Uterus (tissue), 4 donors: ENCODE data around the gene DDIT3. TPM values are rescaled to one million over a fixed set of nuclear protein-coding genes. Genes with fewer than 3 reads are reported as not detected.

Experiments used
- DNase-seq, 2 donors: peaks; one replicate each; pipeline ENCODE4 v3.0.0-alpha.2; 2019 to 2020
- H3K27ac ChIP-seq, 2 donors: fragments of 200-600 bp; sonication (generic); 1 replicate in 1 of 2; 2 replicates in 1 of 2; pipeline ENCODE4 v1.5.1; 2016 to 2018
- H3K27me3 ChIP-seq, 2 donors: fragments of 200-600 bp; sonication (generic); one replicate each; pipeline ENCODE4 v1.5.1; 2018 to 2019; ENCODE audit warnings: control low read depth in 1 of 2
- H3K36me3 ChIP-seq, 2 donors: fragments of 200-600 bp; sonication (generic); one replicate each; pipeline ENCODE4 v1.5.1; 2019; ENCODE audit warnings: control low read depth in 1 of 2
- H3K4me1 ChIP-seq, 2 donors: fragments of 200-600 bp; sonication (generic); one replicate each; pipeline ENCODE4 v1.5.1; 2018 to 2019; ENCODE audit warnings: control low read depth in 1 of 2
- H3K4me3 ChIP-seq, 2 donors: fragments of 200-600 bp; sonication (generic); 1 replicate in 1 of 2; 2 replicates in 1 of 2; pipeline ENCODE4 v1.5.1; 2018 to 2019; ENCODE audit warnings: mild to moderate bottlenecking in 1 of 2
- H3K9me3 ChIP-seq, 2 donors: fragments of 200-600 bp; sonication (generic); one replicate each; pipeline ENCODE4 v1.5.1; 2019; ENCODE audit warnings: control low read depth in 1 of 2
- POLR2A ChIP-seq, 2 donors: fragments of 450-650 bp; IDR thresholded peaks; one replicate each; pipeline ENCODE4 v1.6.1; 2016; ENCODE audit warnings: antibody characterized with exemption in 2 of 2, mild to moderate bottlenecking in 1 of 2, moderate library complexity in 1 of 2
- intact Hi-C: fragments of 100-400 bp; cut with DNase I; formaldehyde crosslinking; loops from one replicate; pipeline ENCODE4 v1.15.1; 2023; ENCODE audit warnings: low total_unique reads
- total RNA-seq, 4 donors: library from RNA; depleted of rRNA in 3 of 4; stranded (reverse); fragments of >200 nt in 3 of 4; gene quantifications; one replicate each; pipeline versions ENCODE4 v1.1.0 to v1.2.4, GENCODE V29; 2014 to 2023
- TF ChIP-seq, protein P1 (sequence below), 4 experiments: fragments of 200-600 bp in 2 of 4; fragments of 450-650 bp in 2 of 4; sonication (generic) in 2 of 4; IDR thresholded peaks; one replicate each; pipeline ENCODE4 v1.5.1; 2016 to 2019; ENCODE audit warnings: antibody characterized with exemption in 4 of 4, mild to moderate bottlenecking in 2 of 4, moderate library complexity in 1 of 4
- donor health status: DM: yes; HTN: yes; CAD: no.

DDIT3 gene
- total RNA-seq, 4 donors from 2014 or later: 2.3 to 28.2 (median 9.8) TPM

DNA sequence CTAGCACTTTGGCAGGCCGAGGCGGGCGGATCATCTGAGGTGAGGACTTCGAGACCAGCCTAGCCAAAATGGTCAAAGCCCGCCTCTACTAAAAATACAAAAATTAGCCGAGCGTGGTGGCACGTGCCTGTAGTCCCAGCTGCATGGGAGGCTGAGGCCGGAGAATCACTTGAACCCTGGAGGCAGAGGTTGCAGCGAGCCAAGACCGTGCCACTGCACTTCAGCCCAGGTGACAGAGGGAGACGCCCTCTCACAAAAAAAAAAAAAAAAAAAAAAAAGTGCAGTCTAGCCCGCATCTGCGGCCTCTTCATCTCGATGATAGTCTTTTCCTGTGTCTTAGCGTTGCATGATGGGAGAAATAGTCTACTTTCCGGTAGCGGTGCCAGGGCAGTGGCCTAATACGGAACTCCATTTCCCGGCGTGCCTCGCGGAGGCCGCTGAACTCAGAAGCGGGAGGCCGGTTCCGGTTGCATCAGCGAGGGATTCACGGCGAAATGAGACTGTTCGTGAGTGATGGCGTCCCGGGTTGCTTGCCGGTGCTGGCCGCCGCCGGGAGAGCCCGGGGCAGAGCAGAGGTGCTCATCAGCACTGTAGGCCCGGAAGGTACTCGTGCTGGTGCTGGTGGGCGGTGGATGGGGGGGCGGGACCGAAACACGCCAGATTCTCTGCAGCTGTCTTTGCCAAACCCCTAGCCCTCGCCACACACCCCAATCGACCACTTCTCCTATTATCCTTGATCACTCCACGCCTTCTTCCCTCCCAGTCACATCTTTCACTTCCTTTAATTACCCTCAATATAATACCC lies 32.5 kb downstream of the DDIT3 start, which contains the start of gene MARS1:
Gene MARS1, plus strand, starts transcription at position 472 of the 805 bp plus-strand sequence. Its CDS starts 23 bp downstream, at position 495.
- peaks cover 0 to 6% of the 10 kb centered on the region in 2 donors for H3K4me1 ChIP-seq
- peak; percentile 95 to 96 for DNase-seq
- no peaks in the 10 kb centered on the region for H3K9me3 ChIP-seq
- H3K4me3 ChIP-seq: peak within 1 kb of the TSS; percentile 55 to 73
- H3K36me3 ChIP-seq: no peaks in the 10 kb centered on the region
- H3K27ac ChIP-seq: peak within 1 kb of the TSS; percentile 61 to 74
- no peaks in the 10 kb centered on the region for H3K27me3 ChIP-seq
- TF ChIP-seq, protein P1, sequence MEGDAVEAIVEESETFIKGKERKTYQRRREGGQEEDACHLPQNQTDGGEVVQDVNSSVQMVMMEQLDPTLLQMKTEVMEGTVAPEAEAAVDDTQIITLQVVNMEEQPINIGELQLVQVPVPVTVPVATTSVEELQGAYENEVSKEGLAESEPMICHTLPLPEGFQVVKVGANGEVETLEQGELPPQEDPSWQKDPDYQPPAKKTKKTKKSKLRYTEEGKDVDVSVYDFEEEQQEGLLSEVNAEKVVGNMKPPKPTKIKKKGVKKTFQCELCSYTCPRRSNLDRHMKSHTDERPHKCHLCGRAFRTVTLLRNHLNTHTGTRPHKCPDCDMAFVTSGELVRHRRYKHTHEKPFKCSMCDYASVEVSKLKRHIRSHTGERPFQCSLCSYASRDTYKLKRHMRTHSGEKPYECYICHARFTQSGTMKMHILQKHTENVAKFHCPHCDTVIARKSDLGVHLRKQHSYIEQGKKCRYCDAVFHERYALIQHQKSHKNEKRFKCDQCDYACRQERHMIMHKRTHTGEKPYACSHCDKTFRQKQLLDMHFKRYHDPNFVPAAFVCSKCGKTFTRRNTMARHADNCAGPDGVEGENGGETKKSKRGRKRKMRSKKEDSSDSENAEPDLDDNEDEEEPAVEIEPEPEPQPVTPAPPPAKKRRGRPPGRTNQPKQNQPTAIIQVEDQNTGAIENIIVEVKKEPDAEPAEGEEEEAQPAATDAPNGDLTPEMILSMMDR (IDR thresholded peaks at IDR 0.05): peak in 3 of 4 experiments; percentile 19 to 36 (median 33)
- TF ChIP-seq POLR2A (IDR thresholded peaks at IDR 0.05): peak in 1 of 2 donors; percentile 59
- intact Hi-C loops: no loop called here

DNA sequence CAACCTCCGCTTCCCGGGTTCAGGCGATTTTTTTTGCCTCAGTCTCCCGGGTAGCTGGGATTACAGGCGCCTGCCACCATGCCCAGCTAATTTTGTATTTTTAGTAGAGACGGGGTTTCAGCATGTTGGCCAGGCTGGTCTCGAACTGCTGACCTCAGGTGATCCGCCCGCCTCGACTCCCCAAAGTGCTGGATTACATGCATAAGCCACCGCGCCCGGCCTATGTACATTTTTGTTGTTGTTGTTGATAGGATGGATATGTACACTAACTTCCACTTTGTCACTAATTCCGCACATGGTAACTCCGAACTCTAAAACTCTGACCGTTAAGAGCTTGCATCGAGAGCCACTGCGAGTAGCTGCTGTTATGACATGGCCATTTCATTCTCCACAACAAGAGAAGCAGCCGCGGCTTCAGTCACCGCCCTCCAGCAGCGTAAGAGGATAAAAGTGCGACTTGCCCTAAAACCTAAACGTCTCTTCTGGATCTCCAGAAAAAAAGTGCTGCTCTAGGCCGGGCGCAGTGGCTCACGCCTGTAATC lies 33.2 kb downstream of the DDIT3 start:
- Histone ChIP-seq H3K9me3 (no peaks in the 10 kb centered on the region), H3K4me1 (peaks cover 0 to 6% of the 10 kb centered on the region in 2 donors), H3K27ac (peak overlapping the region; percentile 44 to 61), H3K27me3 (no peaks in the 10 kb centered on the region), H3K36me3 (no peaks in the 10 kb centered on the region), H3K4me3 (peak overlapping the region; percentile 55 to 73)
- intact Hi-C loops: no loop called here
- no peak for TF ChIP-seq POLR2A (IDR thresholded peaks at IDR 0.05)
- TF ChIP-seq, protein P1 (IDR thresholded peaks at IDR 0.05): no peak
- no peak for DNase-seq

DNA sequence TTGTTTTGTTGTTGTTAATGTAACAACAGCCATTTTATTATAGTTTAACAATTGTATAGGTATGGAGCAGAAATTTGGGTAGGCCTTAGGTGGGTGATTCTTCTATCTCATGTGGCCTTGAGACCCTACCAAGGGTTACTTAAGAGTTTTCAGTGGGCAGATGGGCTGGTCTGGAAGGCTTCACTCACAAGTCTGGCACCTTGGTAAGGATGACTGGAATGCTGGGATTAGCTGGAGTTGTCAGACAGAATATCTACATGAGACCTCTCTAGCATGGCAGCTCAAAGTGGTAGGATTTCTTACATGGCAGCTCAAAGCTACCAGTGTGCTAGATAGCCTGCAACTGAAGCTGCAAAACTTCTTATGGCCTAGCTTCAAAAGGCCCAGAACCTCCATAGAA lies 34.6 kb downstream of the DDIT3 start:
- H3K9me3 ChIP-seq: no peaks in the 10 kb centered on the region
- peaks cover 0 to 6% of the 10 kb centered on the region in 2 donors for H3K4me1 ChIP-seq
- DNase-seq: no peak
- H3K4me3 ChIP-seq: no peak overlapping the region
- TF ChIP-seq POLR2A (IDR thresholded peaks at IDR 0.05): no peak
- TF ChIP-seq, protein P1 (IDR thresholded peaks at IDR 0.05): no peak
- no peaks in the 10 kb centered on the region for H3K36me3 ChIP-seq
- H3K27ac ChIP-seq: no peak overlapping the region
- intact Hi-C loops: no loop called here
- no peaks in the 10 kb centered on the region for H3K27me3 ChIP-seq

DNA sequence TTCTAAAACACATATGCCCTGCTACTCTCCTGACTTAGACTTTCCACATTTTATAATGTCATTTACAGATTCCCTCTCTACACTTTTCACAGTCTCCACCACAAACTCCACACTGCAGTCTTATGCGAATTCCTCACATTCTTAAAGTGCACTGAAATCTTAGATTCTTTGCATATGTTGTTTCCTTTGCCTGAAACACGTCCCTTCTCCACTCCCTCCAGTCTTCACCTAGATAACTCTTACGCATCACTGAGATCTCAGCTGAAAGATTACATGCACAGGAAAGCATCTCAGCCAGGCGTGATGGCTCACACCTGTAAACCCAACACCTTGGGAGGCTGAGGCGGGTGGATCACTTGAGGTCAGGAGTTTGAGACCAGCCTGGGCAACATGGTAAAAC lies 36.8 kb downstream of the DDIT3 start:
- TF ChIP-seq, protein P1 (IDR thresholded peaks at IDR 0.05): no peak
- TF ChIP-seq POLR2A (IDR thresholded peaks at IDR 0.05): no peak
- H3K4me1 ChIP-seq: no peaks in the 10 kb centered on the region
- H3K9me3 ChIP-seq: no peaks in the 10 kb centered on the region
- DNase-seq: no peak
- H3K4me3 ChIP-seq: no peak overlapping the region
- intact Hi-C loops: no loop called here
- H3K27me3 ChIP-seq: no peaks in the 10 kb centered on the region
- no peak overlapping the region for H3K27ac ChIP-seq
- no peaks in the 10 kb centered on the region for H3K36me3 ChIP-seq

DNA sequence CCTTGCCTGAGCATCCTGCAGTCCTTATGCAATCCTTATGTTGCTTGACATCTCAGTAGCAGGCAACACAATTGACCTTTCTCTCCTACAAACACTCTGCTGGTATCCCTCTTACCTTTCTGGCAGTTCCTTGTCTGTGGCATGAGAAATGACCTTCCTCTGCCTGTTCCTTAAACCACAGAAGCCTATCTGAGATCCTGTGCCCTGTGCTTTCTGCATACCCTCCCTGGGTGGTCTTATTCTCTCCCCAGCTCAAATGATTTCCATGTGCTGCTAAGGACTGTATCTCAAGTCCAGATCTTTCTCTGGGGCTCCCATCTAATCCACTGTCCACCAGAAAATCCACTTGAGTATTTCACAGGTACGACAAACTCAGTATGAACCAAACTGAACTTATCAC lies 38.6 kb downstream of the DDIT3 start:
- intact Hi-C loops: no loop called here
- H3K36me3 ChIP-seq: no peaks in the 10 kb centered on the region
- H3K4me1 ChIP-seq: no peaks in the 10 kb centered on the region
- DNase-seq: no peak
- H3K9me3 ChIP-seq: no peaks in the 10 kb centered on the region
- peaks cover 0 to under 1% of the 10 kb centered on the region in 2 donors for H3K27me3 ChIP-seq
- H3K27ac ChIP-seq: no peak overlapping the region
- TF ChIP-seq, protein P1 (IDR thresholded peaks at IDR 0.05): no peak
- TF ChIP-seq POLR2A (IDR thresholded peaks at IDR 0.05): no peak
- no peak overlapping the region for H3K4me3 ChIP-seq
